GM12872 (cell line): Measurements from ENCODE around the gene ANXA2.

Experiments
- TF ChIP-seq, protein P1 (sequence below): IDR thresholded peaks from 3 replicates; pipeline ENCODE4 v1.5.1; 2011; ENCODE audit warnings: low read depth, mild to moderate bottlenecking, low read length, moderate library complexity; ENCODE audit not compliant: insufficient read depth

Gene ANXA2

DNA sequence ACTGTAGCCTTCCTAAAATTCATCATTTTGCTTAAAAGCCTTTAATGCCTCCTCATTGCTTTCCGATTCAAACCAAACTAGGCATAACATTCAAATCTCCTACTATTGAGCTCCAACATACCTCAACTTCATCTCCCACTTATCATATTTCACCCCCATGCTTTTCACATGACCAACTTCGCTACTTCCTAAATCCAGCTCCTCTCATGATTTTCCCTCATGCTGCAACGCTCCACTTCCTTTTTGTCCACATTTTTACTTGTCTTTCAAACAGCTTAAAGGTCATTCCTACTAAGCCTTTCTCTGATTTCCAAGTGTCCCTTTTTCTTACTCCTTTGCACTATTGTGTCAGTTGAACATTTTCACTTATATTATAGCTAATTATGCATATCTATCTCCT is 20.3 kb upstream of the ANXA2 start:
- TF ChIP-seq, protein P1, sequence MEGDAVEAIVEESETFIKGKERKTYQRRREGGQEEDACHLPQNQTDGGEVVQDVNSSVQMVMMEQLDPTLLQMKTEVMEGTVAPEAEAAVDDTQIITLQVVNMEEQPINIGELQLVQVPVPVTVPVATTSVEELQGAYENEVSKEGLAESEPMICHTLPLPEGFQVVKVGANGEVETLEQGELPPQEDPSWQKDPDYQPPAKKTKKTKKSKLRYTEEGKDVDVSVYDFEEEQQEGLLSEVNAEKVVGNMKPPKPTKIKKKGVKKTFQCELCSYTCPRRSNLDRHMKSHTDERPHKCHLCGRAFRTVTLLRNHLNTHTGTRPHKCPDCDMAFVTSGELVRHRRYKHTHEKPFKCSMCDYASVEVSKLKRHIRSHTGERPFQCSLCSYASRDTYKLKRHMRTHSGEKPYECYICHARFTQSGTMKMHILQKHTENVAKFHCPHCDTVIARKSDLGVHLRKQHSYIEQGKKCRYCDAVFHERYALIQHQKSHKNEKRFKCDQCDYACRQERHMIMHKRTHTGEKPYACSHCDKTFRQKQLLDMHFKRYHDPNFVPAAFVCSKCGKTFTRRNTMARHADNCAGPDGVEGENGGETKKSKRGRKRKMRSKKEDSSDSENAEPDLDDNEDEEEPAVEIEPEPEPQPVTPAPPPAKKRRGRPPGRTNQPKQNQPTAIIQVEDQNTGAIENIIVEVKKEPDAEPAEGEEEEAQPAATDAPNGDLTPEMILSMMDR: no peak

DNA sequence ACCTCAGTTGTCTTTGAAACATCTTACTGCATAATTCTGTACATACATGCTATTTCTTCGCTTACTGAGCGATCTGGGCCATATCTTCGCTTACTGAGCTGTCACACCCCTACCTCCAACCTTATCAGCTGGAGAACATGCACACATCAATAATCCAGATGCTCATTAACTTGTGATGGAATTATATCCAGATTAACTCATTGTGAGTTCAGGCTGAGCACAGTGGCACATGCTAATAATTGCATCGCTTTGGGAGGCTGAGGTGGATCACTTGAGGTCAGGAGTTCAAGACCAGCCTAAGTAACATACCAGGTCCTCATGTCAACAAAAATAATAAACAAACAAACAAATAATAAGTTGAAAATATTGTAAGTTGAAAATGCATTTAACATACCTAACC is 19.3 kb upstream of the ANXA2 start:
- TF ChIP-seq, protein P1: no peak

DNA sequence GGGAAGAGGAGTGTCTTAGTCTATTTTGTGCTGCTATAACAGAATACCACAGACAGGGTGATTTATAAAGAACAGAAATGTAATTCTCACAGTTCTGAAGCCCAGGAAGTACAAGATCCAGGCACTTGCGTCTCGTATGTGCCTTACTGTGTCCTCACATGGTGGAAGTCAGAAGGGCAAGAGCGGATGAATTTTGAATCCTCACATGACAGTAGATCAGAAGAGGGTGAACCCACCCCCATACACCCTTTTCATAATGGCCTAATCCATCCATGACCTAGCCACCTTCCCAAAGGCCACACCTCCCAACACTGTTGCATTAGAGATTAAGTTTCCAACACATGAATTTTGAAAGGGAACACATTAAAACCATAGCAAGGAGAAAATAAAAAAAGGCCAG is 18.7 kb upstream of the ANXA2 start:
- TF ChIP-seq, protein P1: no peak

DNA sequence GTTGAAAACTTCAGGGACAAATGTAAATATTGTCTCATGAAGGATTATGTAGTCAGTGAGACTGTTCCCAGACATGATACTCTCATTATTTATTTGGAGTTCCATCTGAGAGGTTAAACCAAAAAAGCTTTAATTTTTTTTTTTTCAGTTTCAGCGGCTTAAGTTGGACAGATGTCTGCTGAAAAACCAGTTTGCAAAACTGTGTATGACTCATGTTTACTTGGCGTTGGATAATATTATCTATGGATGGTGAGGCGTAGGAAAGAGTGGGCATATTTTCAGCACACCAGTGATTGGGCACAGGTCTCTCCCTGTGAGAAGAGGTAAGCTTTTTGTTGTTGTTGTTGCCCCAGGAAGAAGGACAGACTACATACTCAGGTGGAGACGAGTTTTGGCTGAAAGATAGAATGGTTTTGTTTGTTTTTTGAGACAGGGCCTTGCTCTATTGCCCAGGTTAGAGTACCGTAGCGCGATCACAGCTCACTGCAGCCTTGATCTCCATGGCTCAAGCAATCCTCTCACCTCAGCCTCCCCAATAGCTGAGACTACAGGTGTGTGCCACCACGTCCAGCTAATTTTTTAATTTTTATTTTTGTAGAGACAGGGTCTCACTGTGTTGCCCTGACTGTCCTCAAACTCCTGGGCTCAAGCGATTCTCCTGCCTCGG is 16.4 kb upstream of the ANXA2 start:
- TF ChIP-seq, protein P1: no peak

DNA sequence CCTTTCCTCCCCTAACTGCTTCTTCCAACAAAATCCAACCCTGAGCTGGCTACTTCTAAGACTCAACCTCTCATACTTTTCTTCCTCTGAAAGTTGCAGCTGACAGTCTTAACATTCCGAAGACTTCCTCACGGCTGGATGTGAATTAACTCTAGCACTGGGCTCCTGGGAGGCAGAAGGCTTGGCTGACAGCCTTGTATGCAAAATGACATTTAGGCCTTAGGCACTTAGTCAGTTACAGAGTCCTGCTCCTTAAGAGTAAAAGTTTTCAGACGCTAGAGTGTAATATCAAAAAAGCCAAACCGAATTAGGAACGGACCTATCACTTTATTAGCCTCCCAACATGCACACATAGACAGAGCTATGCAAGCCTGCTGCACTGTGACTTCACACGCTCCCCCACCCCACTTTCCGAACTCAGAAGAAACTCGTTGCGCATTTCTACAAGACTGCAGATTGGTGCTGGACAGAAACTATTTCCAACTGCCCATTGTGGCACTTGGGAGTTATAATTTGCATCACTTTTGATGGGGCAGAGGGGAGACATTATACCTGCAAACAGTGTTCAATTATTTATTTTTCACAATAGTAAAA is 15.5 kb upstream of the ANXA2 start:
- TF ChIP-seq, protein P1: no peak

DNA sequence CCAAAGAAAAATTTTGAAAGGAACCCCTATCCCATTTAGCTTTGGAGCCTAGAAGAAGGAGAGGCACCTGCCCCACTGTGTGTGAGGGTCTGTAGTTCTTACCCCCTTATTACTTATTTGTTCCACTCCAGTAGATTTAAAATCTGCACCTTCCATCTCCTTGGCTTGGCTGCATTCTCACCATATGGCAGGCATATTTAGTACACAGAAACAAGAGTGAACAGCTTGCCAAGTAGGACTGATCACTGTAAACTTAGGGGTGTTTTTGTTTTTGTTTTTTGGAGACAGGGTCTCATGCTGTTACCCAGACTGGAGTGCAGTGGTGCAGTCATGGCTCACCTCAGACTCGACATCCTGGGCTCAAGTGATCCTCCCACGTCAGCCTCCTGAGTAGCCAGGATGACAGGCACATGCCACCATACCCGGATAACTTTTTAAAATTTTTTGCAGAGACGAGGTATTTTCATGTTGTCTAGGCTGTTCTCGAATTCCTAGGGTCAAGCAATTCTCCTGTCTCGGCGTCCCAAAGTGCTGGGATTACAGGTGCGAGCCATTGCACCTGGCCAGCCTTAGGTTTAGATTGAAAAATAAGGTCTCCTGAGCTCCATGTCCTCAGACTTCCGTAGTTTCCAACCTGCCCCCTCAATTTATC is 14.1 kb upstream of the ANXA2 start:
- TF ChIP-seq, protein P1: no peak

DNA sequence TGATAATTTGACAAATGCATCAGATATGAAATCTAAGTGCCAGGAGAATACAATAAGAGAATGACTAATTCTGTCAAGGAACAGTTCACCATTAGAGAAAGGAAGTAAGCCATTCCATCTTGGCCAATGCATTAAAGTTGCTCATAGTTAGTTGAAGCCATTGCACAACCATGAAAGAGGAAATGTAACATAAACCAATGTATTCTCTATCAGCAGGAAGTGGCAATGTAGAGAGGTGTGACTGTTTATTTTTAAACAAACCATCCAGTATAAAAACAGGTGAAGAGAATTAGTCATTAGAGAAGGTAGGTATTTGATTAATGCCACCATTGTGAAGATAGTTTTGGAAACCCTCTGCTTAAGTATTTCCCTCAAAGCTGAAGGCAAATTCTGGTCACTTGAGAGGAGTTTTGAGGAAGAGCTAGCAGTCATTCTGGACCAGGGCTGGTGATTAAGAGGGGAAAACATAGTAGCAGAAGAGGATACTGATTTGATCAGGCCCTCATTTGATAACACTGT is 10.7 kb upstream of the ANXA2 start:
- TF ChIP-seq, protein P1: no peak
